ENCODE data around the gene MKNK2.
A peak's percentile ranks its signal among the peaks of the same experiment; 100 is the strongest.

The MKNK2 gene

GRCh38 chr19:2080336-2080988 is 29.4 kb upstream of the MKNK2 start:
- no peak for DNase-seq (ENCODE audit: low spot score)

- DNase-seq (ENCODE audit: low spot score) = no peak
These were observed 28.8 kb upstream of the MKNK2 start for GRCh38 chr19:2079865-2080301.

GRCh38 chr19:2079076-2079864 is 28.2 kb upstream of the MKNK2 start:
- DNase-seq (ENCODE audit: low spot score) = no peak

- DNase-seq (ENCODE audit: low spot score) = no peak
These were observed 27.0 kb upstream of the MKNK2 start for GRCh38 chr19:2077833-2078619.

GRCh38 chr19:2077398-2077797 is 26.4 kb upstream of the MKNK2 start:
- DNase-seq (ENCODE audit: low spot score) = no peak

GRCh38 chr19:2076526-2076944 is 25.5 kb upstream of the MKNK2 start:
- DNase-seq (ENCODE audit: low spot score) = no peak

- no peak for DNase-seq (ENCODE audit: low spot score)
These were observed 21.9 kb upstream of the MKNK2 start for GRCh38 chr19:2072757-2073551.

- no peak for DNase-seq (ENCODE audit: low spot score)
These were observed 20.1 kb upstream of the MKNK2 start for GRCh38 chr19:2070986-2071673.

GRCh38 chr19:2070436-2070827 is 19.4 kb upstream of the MKNK2 start:
- DNase-seq (ENCODE audit: low spot score) = no peak

- peak; percentile 56 for DNase-seq (ENCODE audit: low spot score)
These were observed 13.9 kb upstream of the MKNK2 start for GRCh38 chr19:2064788-2065524.

- no peak for DNase-seq (ENCODE audit: low spot score)
These were observed 13.3 kb upstream of the MKNK2 start for GRCh38 chr19:2064395-2064787.

- DNase-seq (ENCODE audit: low spot score) = no peak
These were observed 12.8 kb upstream of the MKNK2 start for GRCh38 chr19:2063824-2064223.

GRCh38 chr19:2062770-2063169 is 11.7 kb upstream of the MKNK2 start:
- DNase-seq (ENCODE audit: low spot score) = no peak

GRCh38 chr19:2062389-2062729 is 11.3 kb upstream of the MKNK2 start:
- DNase-seq (ENCODE audit: low spot score) = no peak

GRCh38 chr19:2061495-2062388 is 10.7 kb upstream of the MKNK2 start:
- peak; percentile 100 for DNase-seq (ENCODE audit: low spot score)

- DNase-seq (ENCODE audit: low spot score) = no peak
These were observed 9.9 kb upstream of the MKNK2 start for GRCh38 chr19:2060884-2061494.

GRCh38 chr19:2059422-2060201 is 8.6 kb upstream of the MKNK2 start:
- DNase-seq (ENCODE audit: low spot score) = peak; percentile 75

All from GM03348 (cell line).